T-helper 1 cell treated with Interleukin-12 subunit alpha and Interleukin-12 subunit beta and Interleukin-4 antibody, amounts not matched to agents 30 μg/mL and 1 μg/mL, for 36 hours (primary cell): ENCODE measurements around the gene TGM3.

Source experiments
- H3K27ac Mint-ChIP-seq: one replicate; pipeline ENCODE4 v1.8.0; 2021; ENCODE audit warnings: mild to moderate bottlenecking, mixed read lengths
- H3K27me3 Mint-ChIP-seq: one replicate; pipeline ENCODE4 v1.8.0; 2021; ENCODE audit warnings: low read depth, mixed read lengths
- H3K36me3 Mint-ChIP-seq: one replicate; pipeline ENCODE4 v1.8.0; 2021; ENCODE audit warnings: low read depth, mixed read lengths
- H3K4me1 Mint-ChIP-seq: one replicate; pipeline ENCODE4 v1.8.0; 2021; ENCODE audit warnings: low read depth, mixed read lengths
- H3K4me3 Mint-ChIP-seq: one replicate; pipeline ENCODE4 v1.8.0; 2021; ENCODE audit warnings: mild to moderate bottlenecking, moderate library complexity, mixed read lengths
- H3K9me3 Mint-ChIP-seq: one replicate; pipeline ENCODE4 v1.8.0; 2021; ENCODE audit warnings: mixed read lengths

Gene TGM3

DNA sequence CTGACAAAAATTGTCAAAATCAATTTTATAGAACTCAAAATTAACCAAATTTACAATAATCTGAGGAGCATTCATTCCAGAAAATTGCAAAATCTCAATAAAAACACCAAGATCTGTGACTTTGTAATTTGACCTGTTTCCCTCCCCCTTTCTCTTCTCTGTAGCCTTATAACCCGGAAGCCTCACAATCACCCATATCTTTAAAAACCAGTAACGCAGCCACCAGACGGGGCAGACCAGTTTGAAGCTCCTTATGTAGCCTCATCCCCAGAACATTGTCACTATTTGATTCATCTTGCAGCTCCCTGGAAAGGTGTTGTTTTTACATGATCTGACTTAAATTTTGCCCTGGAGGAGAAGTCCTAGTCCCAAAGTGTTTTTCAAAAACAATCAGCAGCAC, 57.4 kb downstream of the TGM3 start:
- Mint-ChIP-seq H3K4me1 (no peaks in the 10 kb centered on the region), H3K9me3 (no peaks in the 10 kb centered on the region), H3K4me3 (no peak overlapping the region), H3K27me3 (peaks cover 60% of the 10 kb centered on the region), H3K27ac (no peak overlapping the region), H3K36me3 (no peaks in the 10 kb centered on the region)

- no peaks in the 10 kb centered on the region for H3K4me1 Mint-ChIP-seq
- H3K4me3 Mint-ChIP-seq, result no peak overlapping the region
- peaks cover 15% of the 10 kb centered on the region for H3K9me3 Mint-ChIP-seq
- H3K27me3 Mint-ChIP-seq, result peaks cover 71% of the 10 kb centered on the region
- H3K36me3 Mint-ChIP-seq, result no peaks in the 10 kb centered on the region
- no peak overlapping the region for H3K27ac Mint-ChIP-seq
These were observed 61.3 kb downstream of the TGM3 start for GRCh38 chr20:2357114-2357513.

DNA sequence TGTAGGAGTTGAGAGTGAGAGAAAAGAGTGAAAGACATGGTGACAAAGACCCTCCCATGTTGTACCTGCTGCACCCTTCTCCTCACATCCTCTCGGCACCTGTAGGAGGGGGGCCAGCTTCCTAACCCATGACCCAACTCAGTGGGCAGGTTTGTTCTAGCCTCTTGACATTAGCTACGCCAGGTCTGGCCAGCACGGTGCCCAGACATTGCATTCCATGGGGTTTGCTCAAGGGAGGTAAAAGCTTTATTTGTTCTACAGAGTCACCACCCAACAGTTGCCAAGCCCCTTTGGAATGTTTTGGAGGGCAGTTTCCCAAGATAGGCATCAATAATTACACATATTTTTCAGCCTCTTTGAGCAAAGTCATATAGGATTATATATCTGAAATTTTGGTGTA, 62.2 kb downstream of the TGM3 start:
- Mint-ChIP-seq H3K4me1 (no peaks in the 10 kb centered on the region), H3K27me3 (peaks cover 71% of the 10 kb centered on the region), H3K4me3 (no peak overlapping the region), H3K36me3 (no peaks in the 10 kb centered on the region), H3K9me3 (peaks cover 15% of the 10 kb centered on the region), H3K27ac (no peak overlapping the region)

- peaks cover 48% of the 10 kb centered on the region for H3K27me3 Mint-ChIP-seq
These were observed 65.3 kb downstream of the TGM3 start for GRCh38 chr20:2361035-2361593.

GRCh38 chr20:2363187-2363586, 67.4 kb downstream of the TGM3 start:
- Mint-ChIP-seq H3K4me1 (no peaks in the 10 kb centered on the region), H3K9me3 (peaks cover 15% of the 10 kb centered on the region), H3K27ac (no peak overlapping the region), H3K4me3 (no peak overlapping the region), H3K27me3 (peaks cover 43% of the 10 kb centered on the region), H3K36me3 (no peaks in the 10 kb centered on the region)

More at GRCh38 chr20:2361035-2361593, 65.3 kb downstream of the TGM3 start:
- Mint-ChIP-seq H3K4me3 (no peak overlapping the region), H3K4me1 (no peaks in the 10 kb centered on the region), H3K36me3 (no peaks in the 10 kb centered on the region), H3K27ac (no peak overlapping the region), H3K9me3 (peaks cover 15% of the 10 kb centered on the region)

GRCh38 chr20:2363587-2363986, 67.8 kb downstream of the TGM3 start:
- Mint-ChIP-seq H3K27me3 (peaks cover 47% of the 10 kb centered on the region), H3K36me3 (no peaks in the 10 kb centered on the region), H3K4me3 (no peak overlapping the region)

GRCh38 chr20:2364044-2364443, 68.2 kb downstream of the TGM3 start:
- H3K27ac Mint-ChIP-seq, result no peak overlapping the region
- H3K4me1 Mint-ChIP-seq, result no peaks in the 10 kb centered on the region
- no peaks in the 10 kb centered on the region for H3K36me3 Mint-ChIP-seq
- H3K9me3 Mint-ChIP-seq, result peaks cover 15% of the 10 kb centered on the region
- H3K4me3 Mint-ChIP-seq, result no peak overlapping the region
- H3K27me3 Mint-ChIP-seq, result peaks cover 50% of the 10 kb centered on the region

More at GRCh38 chr20:2363587-2363986, 67.8 kb downstream of the TGM3 start:
- no peaks in the 10 kb centered on the region for H3K4me1 Mint-ChIP-seq
- H3K27ac Mint-ChIP-seq, result no peak overlapping the region
- peaks cover 15% of the 10 kb centered on the region for H3K9me3 Mint-ChIP-seq

GRCh38 chr20:2365091-2365490, 69.3 kb downstream of the TGM3 start:
- Mint-ChIP-seq H3K36me3 (no peaks in the 10 kb centered on the region), H3K9me3 (peaks cover 15% of the 10 kb centered on the region), H3K27me3 (peaks cover 43% of the 10 kb centered on the region), H3K27ac (no peak overlapping the region), H3K4me3 (no peak overlapping the region), H3K4me1 (no peaks in the 10 kb centered on the region)

- peaks cover 44% of the 10 kb centered on the region for H3K27me3 Mint-ChIP-seq
- no peak overlapping the region for H3K27ac Mint-ChIP-seq
These were observed 69.9 kb downstream of the TGM3 start for GRCh38 chr20:2365666-2366065.

DNA sequence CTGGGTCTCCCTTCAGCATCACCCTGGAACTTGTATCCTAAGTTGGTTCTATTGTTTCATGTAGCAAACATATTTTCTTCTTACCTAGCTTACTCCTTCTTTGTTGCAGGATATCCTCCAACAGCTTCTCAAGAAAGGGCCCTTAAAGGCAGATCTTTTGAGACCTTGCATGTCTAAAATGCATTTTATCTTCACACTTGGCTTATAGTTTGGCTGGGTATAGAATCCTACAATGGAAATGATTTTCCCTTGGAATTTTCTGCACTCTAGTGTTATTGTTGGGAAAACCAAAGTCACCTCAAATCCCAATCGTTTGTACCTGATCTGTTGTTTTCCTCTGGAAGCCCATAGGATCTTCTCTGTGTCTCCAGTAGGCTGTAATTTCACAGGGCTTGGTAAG, 72.8 kb downstream of the TGM3 start:
- Mint-ChIP-seq H3K36me3 (no peaks in the 10 kb centered on the region), H3K27ac (no peak overlapping the region), H3K4me1 (no peaks in the 10 kb centered on the region), H3K4me3 (no peak overlapping the region), H3K27me3 (peaks cover 45% of the 10 kb centered on the region), H3K9me3 (no peaks in the 10 kb centered on the region)

More at GRCh38 chr20:2365666-2366065, 69.9 kb downstream of the TGM3 start:
- H3K4me3 Mint-ChIP-seq, result no peak overlapping the region
- H3K4me1 Mint-ChIP-seq, result no peaks in the 10 kb centered on the region
- no peaks in the 10 kb centered on the region for H3K36me3 Mint-ChIP-seq
- peaks cover 13% of the 10 kb centered on the region for H3K9me3 Mint-ChIP-seq

- no peak overlapping the region for H3K4me3 Mint-ChIP-seq
- H3K4me1 Mint-ChIP-seq, result no peaks in the 10 kb centered on the region
- H3K27me3 Mint-ChIP-seq, result peaks cover 63% of the 10 kb centered on the region
- no peaks in the 10 kb centered on the region for H3K36me3 Mint-ChIP-seq
- no peak overlapping the region for H3K27ac Mint-ChIP-seq
- no peaks in the 10 kb centered on the region for H3K9me3 Mint-ChIP-seq
These were observed 77.3 kb downstream of the TGM3 start for GRCh38 chr20:2373098-2373497.

DNA sequence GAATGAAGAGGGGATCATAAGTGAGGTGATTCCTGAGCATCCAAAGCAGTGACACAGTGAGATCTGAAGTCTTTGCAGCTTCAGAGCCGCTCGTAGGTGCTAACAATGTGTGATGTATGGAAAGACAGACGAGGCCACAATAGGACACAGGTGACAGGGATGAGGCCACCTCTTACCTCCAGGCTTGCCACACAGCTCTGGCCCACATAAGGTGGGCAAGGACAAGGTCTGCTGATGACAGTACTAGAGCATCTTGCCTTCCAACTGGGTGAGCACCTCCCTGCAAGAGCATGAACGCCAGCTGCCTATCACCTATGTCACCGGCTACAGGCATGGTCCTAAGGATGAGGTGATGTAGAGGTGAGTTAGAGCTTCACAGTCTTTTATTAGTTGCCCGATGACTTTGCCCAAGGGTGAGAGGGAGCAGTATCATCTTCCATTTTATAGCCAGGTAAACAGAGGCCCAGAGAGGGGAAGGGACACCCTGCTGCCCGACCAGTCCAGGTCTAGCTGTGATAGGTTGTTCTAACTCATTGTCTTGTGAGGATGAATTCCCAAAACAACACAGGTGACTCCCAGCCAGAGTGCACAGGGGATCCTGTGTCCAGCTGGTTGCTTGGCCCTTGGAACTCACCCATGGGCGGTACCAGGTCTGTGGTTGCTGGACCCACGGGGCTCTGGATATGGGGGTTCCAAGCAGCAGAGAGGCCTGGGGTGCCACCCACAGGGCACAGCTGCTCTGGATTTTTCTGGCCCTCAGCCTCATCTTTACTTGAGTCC, 78.7 kb downstream of the TGM3 start:
- peaks cover 6% of the 10 kb centered on the region for H3K4me1 Mint-ChIP-seq
- peaks cover 56% of the 10 kb centered on the region for H3K27me3 Mint-ChIP-seq
- no peaks in the 10 kb centered on the region for H3K9me3 Mint-ChIP-seq
- no peaks in the 10 kb centered on the region for H3K36me3 Mint-ChIP-seq
- no peak overlapping the region for H3K27ac Mint-ChIP-seq
- no peak overlapping the region for H3K4me3 Mint-ChIP-seq

- peaks cover 50% of the 10 kb centered on the region for H3K27me3 Mint-ChIP-seq
- H3K36me3 Mint-ChIP-seq, result no peaks in the 10 kb centered on the region
- H3K9me3 Mint-ChIP-seq, result no peaks in the 10 kb centered on the region
- no peak overlapping the region for H3K4me3 Mint-ChIP-seq
- no peak overlapping the region for H3K27ac Mint-ChIP-seq
- peaks cover 13% of the 10 kb centered on the region for H3K4me1 Mint-ChIP-seq
These were observed 83.1 kb downstream of the TGM3 start for GRCh38 chr20:2378893-2379292.

- peaks cover 48% of the 10 kb centered on the region for H3K27me3 Mint-ChIP-seq
- H3K4me1 Mint-ChIP-seq, result peaks cover 13% of the 10 kb centered on the region
- H3K27ac Mint-ChIP-seq, result no peak overlapping the region
- no peaks in the 10 kb centered on the region for H3K36me3 Mint-ChIP-seq
- peak overlapping the region; percentile 37 for H3K4me3 Mint-ChIP-seq
- H3K9me3 Mint-ChIP-seq, result no peaks in the 10 kb centered on the region
These were observed 83.9 kb downstream of the TGM3 start for GRCh38 chr20:2379511-2380229.

- peaks cover 13% of the 10 kb centered on the region for H3K4me1 Mint-ChIP-seq
- no peaks in the 10 kb centered on the region for H3K36me3 Mint-ChIP-seq
- no peaks in the 10 kb centered on the region for H3K9me3 Mint-ChIP-seq
- H3K27ac Mint-ChIP-seq, result no peak within 1 kb of the TSS
- H3K4me3 Mint-ChIP-seq, result peak within 1 kb of the TSS; percentile 37
- H3K27me3 Mint-ChIP-seq, result peaks cover 55% of the 10 kb centered on the region
These were observed 84.8 kb downstream of the TGM3 start, which contains the start of gene TGM6 for GRCh38 chr20:2380601-2381000. Gene TGM6 (plus strand): TSS chr20:2380901. CDS start chr20:2380969, 68 bp downstream.
